ENCODE results near the gene RAD54L2. TPM values are rescaled to one million over a fixed set of nuclear protein-coding genes. Genes with fewer than 3 reads are reported as not detected.

RAD54L2 gene
- polyA plus RNA-seq, 3 donors: 3.6 to 7.3 (median 3.6) TPM

DNA sequence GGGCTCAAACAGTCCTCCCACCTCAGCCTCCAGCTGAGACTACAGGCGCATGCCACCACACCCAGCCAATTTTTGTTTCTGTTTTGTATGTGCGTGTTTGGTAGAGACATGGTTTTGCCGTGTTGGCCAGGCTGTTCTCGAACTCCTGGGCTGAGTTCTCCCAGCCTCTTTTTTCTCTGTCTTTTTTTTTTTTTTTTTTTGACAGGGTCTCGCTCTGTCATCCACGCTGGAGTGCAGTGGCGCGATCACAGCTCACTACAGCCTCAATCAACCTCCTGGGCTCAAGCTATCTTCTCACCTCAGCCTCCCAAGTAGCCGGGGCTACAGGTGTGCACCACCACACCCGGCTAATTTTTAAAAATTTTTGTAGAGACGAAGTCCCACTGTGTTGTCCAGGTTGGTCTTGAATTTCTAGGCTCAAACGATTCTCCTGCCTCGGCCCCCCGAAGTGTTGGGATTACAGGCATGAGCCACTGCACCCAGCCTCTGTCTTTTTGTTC is 37.8 kb upstream of the RAD54L2 start:
- H3K27ac Mint-ChIP-seq: peak overlapping the region; percentile 94 to 98 (median 96)

DNA sequence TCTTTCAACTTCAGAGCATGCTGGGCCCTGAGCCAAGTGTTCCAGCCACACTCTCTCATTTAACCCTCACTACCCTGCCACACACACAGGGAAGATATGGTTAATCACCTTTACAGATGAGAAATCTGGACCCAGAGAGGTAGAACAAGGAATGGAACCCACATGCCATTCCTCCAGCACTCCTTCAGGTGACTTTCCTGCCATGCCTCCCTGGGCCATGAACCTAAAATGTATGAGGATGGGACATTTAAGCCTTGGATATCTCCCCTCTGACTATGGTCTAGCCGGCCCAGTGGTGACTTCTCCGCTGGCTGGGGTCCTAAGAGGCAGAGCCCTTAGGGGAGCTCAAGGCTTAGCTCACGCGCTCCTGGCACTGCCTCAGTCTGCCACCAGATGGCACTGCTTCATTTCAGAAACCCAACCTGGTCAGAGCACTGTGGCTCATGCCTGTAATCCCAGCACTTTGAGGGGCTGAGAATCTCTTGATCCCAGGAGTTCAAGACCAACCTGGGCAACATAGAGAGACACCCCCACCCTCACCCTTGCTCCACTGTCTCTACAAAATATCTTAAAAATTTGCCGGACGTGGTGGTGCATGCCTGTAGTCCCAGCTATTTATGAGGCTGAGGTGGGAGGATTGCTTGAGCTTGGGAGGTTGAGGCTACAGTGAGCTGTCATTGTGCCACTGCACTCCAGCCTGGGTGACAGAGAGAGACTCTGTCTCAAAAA is 36.5 kb upstream of the RAD54L2 start:
- peaks cover 9% of the 10 kb centered on the region for H3K4me1 Mint-ChIP-seq
- H3K9ac ChIP-seq (ENCODE audit: insufficient read depth, low read length, poor library complexity, severe bottlenecking): no peak overlapping the region
- H3K36me3 Mint-ChIP-seq: no peaks in the 10 kb centered on the region
- H3K4me3 ChIP-seq (replicated peaks in 1 of 3; ENCODE audit: low read depth in 2 of 3, low read length in 3 of 3): no peak overlapping the region
- no peak overlapping the region for H3K4me2 ChIP-seq (replicated peaks; ENCODE audit: extremely low read depth, low read length, poor library complexity, severe bottlenecking)
- H2AFZ ChIP-seq (ENCODE audit: insufficient read depth, low read depth, low read length, poor library complexity, severe bottlenecking): peak overlapping the region; percentile 67
- H3K27me3 Mint-ChIP-seq (ENCODE audit: low read depth in 3 of 3): peaks cover 0 to 3% (median 0%) of the 10 kb centered on the region in 3 donors
- intact Hi-C loops (cut with micrococcal nuclease): loop anchor here (1.0 to 10.0 kb wide), 4 partner anchors 169 to 303 kb away; partner anchors contain the start of gene TEX264 (in 1 of the 2)
- TF ChIP-seq, protein P1, sequence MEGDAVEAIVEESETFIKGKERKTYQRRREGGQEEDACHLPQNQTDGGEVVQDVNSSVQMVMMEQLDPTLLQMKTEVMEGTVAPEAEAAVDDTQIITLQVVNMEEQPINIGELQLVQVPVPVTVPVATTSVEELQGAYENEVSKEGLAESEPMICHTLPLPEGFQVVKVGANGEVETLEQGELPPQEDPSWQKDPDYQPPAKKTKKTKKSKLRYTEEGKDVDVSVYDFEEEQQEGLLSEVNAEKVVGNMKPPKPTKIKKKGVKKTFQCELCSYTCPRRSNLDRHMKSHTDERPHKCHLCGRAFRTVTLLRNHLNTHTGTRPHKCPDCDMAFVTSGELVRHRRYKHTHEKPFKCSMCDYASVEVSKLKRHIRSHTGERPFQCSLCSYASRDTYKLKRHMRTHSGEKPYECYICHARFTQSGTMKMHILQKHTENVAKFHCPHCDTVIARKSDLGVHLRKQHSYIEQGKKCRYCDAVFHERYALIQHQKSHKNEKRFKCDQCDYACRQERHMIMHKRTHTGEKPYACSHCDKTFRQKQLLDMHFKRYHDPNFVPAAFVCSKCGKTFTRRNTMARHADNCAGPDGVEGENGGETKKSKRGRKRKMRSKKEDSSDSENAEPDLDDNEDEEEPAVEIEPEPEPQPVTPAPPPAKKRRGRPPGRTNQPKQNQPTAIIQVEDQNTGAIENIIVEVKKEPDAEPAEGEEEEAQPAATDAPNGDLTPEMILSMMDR (IDR thresholded peaks at IDR 0.05): peak; percentile 94
- no peaks in the 10 kb centered on the region for H3K27me3 ChIP-seq (ENCODE audit: control insufficient read depth in 2 of 2, insufficient read depth in 2 of 2, low read length in 2 of 2)
- peak; percentile 66 to 80 (median 74) for DNase-seq
- no peaks in the 10 kb centered on the region for H3K36me3 ChIP-seq (replicated peaks in 1 of 2; ENCODE audit: control insufficient read depth in 1 of 2, insufficient read depth in 2 of 2, low read length in 2 of 2)
- H3K4me3 Mint-ChIP-seq: no peak overlapping the region
- H3K9me3 ChIP-seq (replicated peaks in 1 of 2; ENCODE audit: control insufficient read depth in 1 of 2, insufficient read depth in 1 of 2, low read length in 2 of 2): no peaks in the 10 kb centered on the region
- H3K9me3 Mint-ChIP-seq: no peaks in the 10 kb centered on the region
- peaks cover 23% of the 10 kb centered on the region for H3K79me2 ChIP-seq (ENCODE audit: insufficient read depth, low read length)
- H3K27ac Mint-ChIP-seq: peak overlapping the region in 1 of 7 donors; percentile 96
- no peak overlapping the region for H3K27ac ChIP-seq (ENCODE audit: low read depth in 1 of 2, low read length in 2 of 2)
- H3K4me1 ChIP-seq (ENCODE audit: control insufficient read depth in 1 of 2, insufficient read depth in 2 of 2, low read length in 2 of 2): peaks cover 10 to 23% of the 10 kb centered on the region in 2 donors
- 19% methylated on average over 5 of the region's 6 CpGs for WGBS (ENCODE audit: insufficient coverage)
- H4K20me1 ChIP-seq (ENCODE audit: insufficient read depth, low read length): peaks cover 13% of the 10 kb centered on the region

More for the DNA sequence above, 37.8 kb upstream of the RAD54L2 start:
- H3K9me3 Mint-ChIP-seq: no peaks in the 10 kb centered on the region
- H3K36me3 ChIP-seq (replicated peaks in 1 of 2; ENCODE audit: control insufficient read depth in 1 of 2, insufficient read depth in 2 of 2, low read length in 2 of 2): peaks cover 5 to 11% of the 10 kb centered on the region in 2 donors
- WGBS (ENCODE audit: insufficient coverage): 94% methylated on average over 9 of the region's 14 CpGs
- peaks cover 15% of the 10 kb centered on the region for H4K20me1 ChIP-seq (ENCODE audit: insufficient read depth, low read length)
- H3K4me3 Mint-ChIP-seq: peak overlapping the region; percentile 69 to 86
- no peaks in the 10 kb centered on the region for H3K9me3 ChIP-seq (replicated peaks in 1 of 2; ENCODE audit: control insufficient read depth in 1 of 2, insufficient read depth in 1 of 2, low read length in 2 of 2)
- H3K27me3 ChIP-seq (ENCODE audit: control insufficient read depth in 2 of 2, insufficient read depth in 2 of 2, low read length in 2 of 2): no peaks in the 10 kb centered on the region
- peaks cover 9% of the 10 kb centered on the region for H3K4me1 Mint-ChIP-seq
- peak overlapping the region; percentile 88 for H2AFZ ChIP-seq (ENCODE audit: insufficient read depth, low read depth, low read length, poor library complexity, severe bottlenecking)
- H3K27ac ChIP-seq (ENCODE audit: low read depth in 1 of 2, low read length in 2 of 2): peak overlapping the region; percentile 62 to 90
- peaks cover 10 to 23% of the 10 kb centered on the region in 2 donors for H3K4me1 ChIP-seq (ENCODE audit: control insufficient read depth in 1 of 2, insufficient read depth in 2 of 2, low read length in 2 of 2)
- H3K27me3 Mint-ChIP-seq (ENCODE audit: low read depth in 3 of 3): peaks cover 0 to 3% (median 0%) of the 10 kb centered on the region in 3 donors
- no peak for DNase-seq
- peaks cover 36% of the 10 kb centered on the region for H3K79me2 ChIP-seq (ENCODE audit: insufficient read depth, low read length)
- H3K4me2 ChIP-seq (replicated peaks; ENCODE audit: extremely low read depth, low read length, poor library complexity, severe bottlenecking): peak overlapping the region; percentile 92
- peak overlapping the region in 2 of 3 experiments; percentile 27 to 80 for H3K4me3 ChIP-seq (replicated peaks in 1 of 3; ENCODE audit: low read depth in 2 of 3, low read length in 3 of 3)
- TF ChIP-seq, protein P1 (IDR thresholded peaks at IDR 0.05): no peak
- intact Hi-C loops (cut with micrococcal nuclease): loop anchor here (2.0 to 10.0 kb wide), 3 partner anchors 170 to 304 kb away; partner anchors contain the start of gene TEX264 (in 1 of the 2)
- H3K36me3 Mint-ChIP-seq: peaks cover 0 to 5% of the 10 kb centered on the region in 2 donors
- peak overlapping the region; percentile 89 for H3K9ac ChIP-seq (ENCODE audit: insufficient read depth, low read length, poor library complexity, severe bottlenecking)

Measured in CD14-positive monocyte (primary cell).